Stimulated activated CD4-positive, alpha-beta T cell treated with anti-CD3 and anti-CD28 coated beads, Interleukin-1b, Interleukin-23, amount 100 ng/mL, for 1 hour (primary cell): ENCODE measurements around the gene HMGCR.

Experiments
- DNase-seq, 2 donors: peaks; one replicate each; pipeline ENCODE4 v3.0.0-alpha.2; 2020; ENCODE audit warnings: low read depth in 2 of 2

The HMGCR gene

GRCh38 chr5:75381456-75381855 is 44.4 kb downstream of the HMGCR start:
- DNase-seq = no peak

GRCh38 chr5:75384218-75384617 is 47.2 kb downstream of the HMGCR start:
- no peak for DNase-seq

GRCh38 chr5:75387806-75388205 is 50.8 kb downstream of the HMGCR start:
- DNase-seq = no peak

- DNase-seq = no peak
Observed at GRCh38 chr5:75389430-75389829, 52.4 kb downstream of the HMGCR start.

GRCh38 chr5:75395277-75395676 is 58.3 kb downstream of the HMGCR start:
- DNase-seq = no peak

- no peak for DNase-seq
Observed at GRCh38 chr5:75405296-75405695, 68.3 kb downstream of the HMGCR start.
